ENCODE data around the gene DCDC2C. TPM values are rescaled to one million over a fixed set of nuclear protein-coding genes. Genes with fewer than 3 reads are reported as not detected.

The DCDC2C gene
- total RNA-seq, 1 experiment from 2014 or later, result 0.43 TPM

DNA sequence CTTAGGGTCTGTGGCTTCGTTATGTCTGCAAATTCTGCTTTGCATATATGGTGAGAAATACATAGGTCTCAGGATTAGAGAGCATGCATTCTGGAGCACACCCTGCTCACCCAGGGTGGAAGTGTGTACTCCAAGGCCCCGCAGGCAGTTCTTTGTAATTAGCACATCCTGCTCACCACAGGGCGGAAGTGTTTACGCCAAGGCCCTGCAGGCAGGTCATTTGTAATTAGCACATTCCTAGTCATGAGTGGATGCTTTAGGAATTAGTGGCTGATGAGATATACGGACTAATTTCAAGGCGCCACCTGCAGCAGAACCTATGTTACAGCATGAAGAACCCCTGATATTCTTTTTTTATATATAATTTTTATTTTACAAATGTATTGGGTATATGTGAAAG lies 41.1 kb upstream of the DCDC2C start:
- CTCF ChIA-PET, result no interaction called here
- peak; percentile 66 for DNase-seq (ENCODE audit: low spot score)
- TF ChIP-seq EZH2 (IDR thresholded peaks at IDR 0.05; ENCODE audit: borderline replicate concordance, low read depth, low read length, poor library complexity, severe bottlenecking), result no peak
- TF ChIP-seq, protein P1, sequence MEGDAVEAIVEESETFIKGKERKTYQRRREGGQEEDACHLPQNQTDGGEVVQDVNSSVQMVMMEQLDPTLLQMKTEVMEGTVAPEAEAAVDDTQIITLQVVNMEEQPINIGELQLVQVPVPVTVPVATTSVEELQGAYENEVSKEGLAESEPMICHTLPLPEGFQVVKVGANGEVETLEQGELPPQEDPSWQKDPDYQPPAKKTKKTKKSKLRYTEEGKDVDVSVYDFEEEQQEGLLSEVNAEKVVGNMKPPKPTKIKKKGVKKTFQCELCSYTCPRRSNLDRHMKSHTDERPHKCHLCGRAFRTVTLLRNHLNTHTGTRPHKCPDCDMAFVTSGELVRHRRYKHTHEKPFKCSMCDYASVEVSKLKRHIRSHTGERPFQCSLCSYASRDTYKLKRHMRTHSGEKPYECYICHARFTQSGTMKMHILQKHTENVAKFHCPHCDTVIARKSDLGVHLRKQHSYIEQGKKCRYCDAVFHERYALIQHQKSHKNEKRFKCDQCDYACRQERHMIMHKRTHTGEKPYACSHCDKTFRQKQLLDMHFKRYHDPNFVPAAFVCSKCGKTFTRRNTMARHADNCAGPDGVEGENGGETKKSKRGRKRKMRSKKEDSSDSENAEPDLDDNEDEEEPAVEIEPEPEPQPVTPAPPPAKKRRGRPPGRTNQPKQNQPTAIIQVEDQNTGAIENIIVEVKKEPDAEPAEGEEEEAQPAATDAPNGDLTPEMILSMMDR (conservative IDR thresholded peaks at IDR 0.05; ENCODE audit: low read depth, low read length), result peak; percentile 43
- H3K27ac ChIP-seq (ENCODE audit: low read depth, low read length, poor library complexity, severe bottlenecking), result no peak overlapping the region
- BruUV-seq (replicated peaks), result no TSS peak
- intact Hi-C loops (cut with micrococcal nuclease; ENCODE audit: unreplicated experiment), result no loop called here
- H3K36me3 ChIP-seq (ENCODE audit: insufficient read depth, low read length, poor library complexity, severe bottlenecking), result no peaks in the 10 kb centered on the region
- peaks cover 16% of the 10 kb centered on the region for H3K4me1 ChIP-seq (ENCODE audit: insufficient read depth, low read length, poor library complexity, severe bottlenecking)
- no peaks in the 10 kb centered on the region for H3K9me3 ChIP-seq (ENCODE audit: low read depth, low read length, poor library complexity, severe bottlenecking)
- POLR2A ChIA-PET (ENCODE audit: low non-redundant PET), result no interaction called here
- H3K4me3 ChIP-seq (ENCODE audit: low read depth, low read length, poor library complexity, severe bottlenecking), result no peak overlapping the region
- H3K27me3 ChIP-seq (replicated peaks; ENCODE audit: insufficient read depth, low read depth, low read length, poor library complexity), result no peaks in the 10 kb centered on the region

DNA sequence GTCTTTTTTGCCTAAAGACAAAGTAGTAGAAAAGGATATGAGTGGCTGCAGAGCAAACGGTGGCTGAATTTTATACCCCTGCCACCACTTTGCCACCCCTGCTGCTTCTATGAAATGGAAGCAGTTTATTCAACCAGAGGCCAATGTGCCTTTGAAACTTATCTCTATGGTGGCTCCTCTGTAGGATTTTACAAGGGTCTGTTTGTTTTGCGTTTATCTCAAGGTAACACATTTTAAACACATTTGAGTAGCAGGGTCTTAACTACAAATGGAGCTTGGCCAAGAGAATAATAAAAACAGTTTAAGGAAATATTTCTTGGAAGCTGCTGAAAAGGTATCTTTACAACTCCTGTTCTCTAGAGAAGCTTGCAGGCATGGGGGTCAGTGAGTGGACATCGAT lies 39.3 kb upstream of the DCDC2C start:
- BruUV-seq (replicated peaks), result no TSS peak
- ChIA-PET POLR2A (ENCODE audit: low non-redundant PET) (no interaction called here), CTCF (no interaction called here)
- Histone ChIP-seq H3K27ac (ENCODE audit: low read depth, low read length, poor library complexity, severe bottlenecking) (no peak overlapping the region), H3K4me3 (ENCODE audit: low read depth, low read length, poor library complexity, severe bottlenecking) (no peak overlapping the region), H3K27me3 (replicated peaks; ENCODE audit: insufficient read depth, low read depth, low read length, poor library complexity) (no peaks in the 10 kb centered on the region), H3K36me3 (ENCODE audit: insufficient read depth, low read length, poor library complexity, severe bottlenecking) (no peaks in the 10 kb centered on the region), H3K4me1 (ENCODE audit: insufficient read depth, low read length, poor library complexity, severe bottlenecking) (peaks cover 10% of the 10 kb centered on the region), H3K9me3 (ENCODE audit: low read depth, low read length, poor library complexity, severe bottlenecking) (no peaks in the 10 kb centered on the region)
- no peak for TF ChIP-seq EZH2 (IDR thresholded peaks at IDR 0.05; ENCODE audit: borderline replicate concordance, low read depth, low read length, poor library complexity, severe bottlenecking)
- TF ChIP-seq, protein P1 (conservative IDR thresholded peaks at IDR 0.05; ENCODE audit: low read depth, low read length), result no peak
- DNase-seq (ENCODE audit: low spot score), result no peak
- intact Hi-C loops (cut with micrococcal nuclease; ENCODE audit: unreplicated experiment), result no loop called here

DNA sequence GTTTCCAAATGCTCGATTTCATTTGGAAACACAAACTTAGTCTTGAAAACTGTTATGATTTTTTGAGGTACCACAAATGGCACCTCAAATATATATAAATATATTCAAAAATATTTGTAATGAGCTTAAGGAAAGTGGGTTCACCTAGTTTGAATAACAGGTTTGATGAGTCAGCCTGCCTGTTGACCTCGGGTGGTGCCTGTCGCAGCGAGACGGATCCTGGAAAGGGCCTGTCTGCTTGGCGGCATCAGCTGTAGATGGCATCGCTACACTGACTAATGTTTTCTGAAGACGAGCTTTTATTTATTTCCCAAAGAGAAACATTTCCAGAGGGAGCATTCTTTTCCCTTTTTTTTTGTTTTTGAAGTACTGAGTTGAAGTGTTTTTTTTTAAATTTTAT lies 38.5 kb upstream of the DCDC2C start:
- Histone ChIP-seq H3K4me1 (ENCODE audit: insufficient read depth, low read length, poor library complexity, severe bottlenecking) (peaks cover 2% of the 10 kb centered on the region), H3K9me3 (ENCODE audit: low read depth, low read length, poor library complexity, severe bottlenecking) (no peaks in the 10 kb centered on the region), H3K4me3 (ENCODE audit: low read depth, low read length, poor library complexity, severe bottlenecking) (no peak overlapping the region), H3K27me3 (replicated peaks; ENCODE audit: insufficient read depth, low read depth, low read length, poor library complexity) (no peaks in the 10 kb centered on the region), H3K27ac (ENCODE audit: low read depth, low read length, poor library complexity, severe bottlenecking) (no peak overlapping the region), H3K36me3 (ENCODE audit: insufficient read depth, low read length, poor library complexity, severe bottlenecking) (no peaks in the 10 kb centered on the region)
- POLR2A ChIA-PET (ENCODE audit: low non-redundant PET), result interaction anchor here (0.6 kb wide), 1 partner anchor 464 kb away, joined by 5 read pairs; no protein-coding TSS in a partner anchor
- CTCF ChIA-PET, result no interaction called here
- no peak for DNase-seq (ENCODE audit: low spot score)
- no TSS peak for BruUV-seq (replicated peaks)
- intact Hi-C loops (cut with micrococcal nuclease; ENCODE audit: unreplicated experiment), result no loop called here
- TF ChIP-seq, protein P1 (conservative IDR thresholded peaks at IDR 0.05; ENCODE audit: low read depth, low read length), result no peak
- TF ChIP-seq EZH2 (IDR thresholded peaks at IDR 0.05; ENCODE audit: borderline replicate concordance, low read depth, low read length, poor library complexity, severe bottlenecking), result no peak

Data from A673 (cell line).